ENCODE results near the gene GSTCD.
"Not testable (repeated sequence)": the region's sequence is repeated elsewhere in the genome, so short reads cannot be mapped to it uniquely, and the experiment has no call there.

GRCh38 chr4:105772065-105772464 is 63.5 kb downstream of the GSTCD start:
- not testable (repeated sequence) for TF ChIP-seq CTCF, POLR2A (IDR thresholded peaks at IDR 0.05)
